SK-N-SH treated with all-trans-retinoic acid at 6 μM for 48 hours (cell line): ENCODE measurements around the gene SLC13A4.

Source experiments
- ATAC-seq: fragments of 200-7000 bp; cut with Tn5 transposase; 3 replicates; pipeline ENCODE4 v1.9.1; 2020; ENCODE audit warnings: mild to moderate bottlenecking, moderate library complexity
- ARNTL ChIP-seq: fragments of 450-650 bp; formaldehyde crosslinking; IDR thresholded peaks from 2 replicates; pipeline ENCODE4 v1.5.0; 2020; ENCODE audit warnings: low read depth, mild to moderate bottlenecking, moderate library complexity, borderline replicate concordance
- BACH2 ChIP-seq: fragments of 250-450 bp; sonication (Bioruptor Pico); IDR thresholded peaks from 2 replicates; pipeline ENCODE4 v1.9.0; 2021; ENCODE audit warnings: mild to moderate bottlenecking, borderline replicate concordance
- CREB5 ChIP-seq: fragments of 250-450 bp; sonication (Bioruptor Pico); IDR thresholded peaks from 2 replicates; pipeline ENCODE4 v1.5.1; 2020; ENCODE audit warnings: low read depth, mild to moderate bottlenecking, moderate library complexity
- CSDC2 ChIP-seq: fragments of 250-450 bp; sonication (Bioruptor Pico); IDR thresholded peaks from 2 replicates; pipeline ENCODE4 v1.5.0; 2020; ENCODE audit warnings: mild to moderate bottlenecking, moderate library complexity
- CSRNP3 ChIP-seq: fragments of 250-450 bp; sonication (Bioruptor Pico); IDR thresholded peaks from 2 replicates; pipeline ENCODE4 v1.5.1; 2021; ENCODE audit warnings: mild to moderate bottlenecking, moderate library complexity
- GLIS3 ChIP-seq: fragments of 250-450 bp; sonication (Bioruptor Pico); IDR thresholded peaks from 2 replicates; pipeline ENCODE4 v1.5.0; 2020; ENCODE audit warnings: mild to moderate bottlenecking, moderate library complexity
- ISL1 ChIP-seq: fragments of 250-450 bp; sonication (Bioruptor Pico); IDR thresholded peaks from 2 replicates; pipeline ENCODE4 v2.1.2; 2022; ENCODE audit warnings: mild to moderate bottlenecking, moderate library complexity
- OSR1 ChIP-seq: fragments of 250-450 bp; sonication (Bioruptor Pico); IDR thresholded peaks from 2 replicates; pipeline ENCODE4 v1.8.0; 2022; ENCODE audit warnings: moderate library complexity, mild to moderate bottlenecking, inconsistent platforms
- PPARA ChIP-seq: fragments of 250-450 bp; sonication (Bioruptor Pico); IDR thresholded peaks from 2 replicates; pipeline ENCODE4 v1.5.0; 2020; ENCODE audit warnings: mild to moderate bottlenecking, borderline replicate concordance
- RARB ChIP-seq: fragments of 250-450 bp; sonication (Bioruptor Pico); IDR thresholded peaks from 2 replicates; pipeline ENCODE4 v1.8.0; 2021; ENCODE audit warnings: mild to moderate bottlenecking, moderate library complexity
- SNAI2 ChIP-seq: fragments of 250-450 bp; sonication (Bioruptor Pico); IDR thresholded peaks from 2 replicates; pipeline ENCODE4 v1.5.0; 2020; ENCODE audit warnings: mild to moderate bottlenecking, moderate library complexity
- TCF4 ChIP-seq: fragments of 250-450 bp; sonication (Bioruptor Pico); IDR thresholded peaks from 2 replicates; pipeline ENCODE4 v1.8.0; 2021; ENCODE audit warnings: mild to moderate bottlenecking, moderate library complexity, borderline replicate concordance
- TSHZ2 ChIP-seq: fragments of 250-450 bp; sonication (Bioruptor Pico); IDR thresholded peaks from 2 replicates; pipeline ENCODE4 v1.5.0; 2020; ENCODE audit warnings: mild to moderate bottlenecking, moderate library complexity
- ZC3H10 ChIP-seq: fragments of 250-450 bp; sonication (Bioruptor Pico); IDR thresholded peaks from 2 replicates; pipeline ENCODE4 v1.5.1; 2021; ENCODE audit warnings: mild to moderate bottlenecking, moderate library complexity
- ZFP3 ChIP-seq: fragments of 250-450 bp; sonication (Bioruptor Pico); IDR thresholded peaks from 2 replicates; pipeline ENCODE4 v1.5.0; 2020; ENCODE audit warnings: mild to moderate bottlenecking, moderate library complexity
- ZFP30 ChIP-seq: fragments of 450-650 bp; formaldehyde crosslinking; IDR thresholded peaks from 2 replicates; pipeline ENCODE4 v1.5.0; 2022; ENCODE audit warnings: mild to moderate bottlenecking, moderate library complexity
- ZNF565 ChIP-seq: fragments of 450-650 bp; formaldehyde crosslinking; conservative IDR thresholded peaks from 2 replicates; pipeline ENCODE4 v1.5.0; 2020; ENCODE audit warnings: low read depth, mild to moderate bottlenecking, moderate library complexity
- ZNF70 ChIP-seq: fragments of 450-650 bp; formaldehyde crosslinking; IDR thresholded peaks from 2 replicates; pipeline ENCODE4 v1.5.0; 2020; ENCODE audit warnings: mild to moderate bottlenecking, moderate library complexity
- TF ChIP-seq, protein P1 (sequence below): fragments of 250-450 bp; sonication (Bioruptor Pico); IDR thresholded peaks from 2 replicates; pipeline ENCODE4 v1.8.0; 2021; ENCODE audit warnings: low read depth, mild to moderate bottlenecking, moderate library complexity, borderline replicate concordance

The SLC13A4 gene

GRCh38 chr7:135685306-135686084, 42.5 kb downstream of the SLC13A4 start (continued):
- TF ChIP-seq TSHZ2 (CRISPR knock-in tag) (no peak), ISL1 (no peak), ZNF565 (no peak), RARB (CRISPR knock-in tag) (no peak), ZFP3 (CRISPR knock-in tag) (no peak), TCF4 (CRISPR knock-in tag) (no peak)
- TF ChIP-seq, protein P1, sequence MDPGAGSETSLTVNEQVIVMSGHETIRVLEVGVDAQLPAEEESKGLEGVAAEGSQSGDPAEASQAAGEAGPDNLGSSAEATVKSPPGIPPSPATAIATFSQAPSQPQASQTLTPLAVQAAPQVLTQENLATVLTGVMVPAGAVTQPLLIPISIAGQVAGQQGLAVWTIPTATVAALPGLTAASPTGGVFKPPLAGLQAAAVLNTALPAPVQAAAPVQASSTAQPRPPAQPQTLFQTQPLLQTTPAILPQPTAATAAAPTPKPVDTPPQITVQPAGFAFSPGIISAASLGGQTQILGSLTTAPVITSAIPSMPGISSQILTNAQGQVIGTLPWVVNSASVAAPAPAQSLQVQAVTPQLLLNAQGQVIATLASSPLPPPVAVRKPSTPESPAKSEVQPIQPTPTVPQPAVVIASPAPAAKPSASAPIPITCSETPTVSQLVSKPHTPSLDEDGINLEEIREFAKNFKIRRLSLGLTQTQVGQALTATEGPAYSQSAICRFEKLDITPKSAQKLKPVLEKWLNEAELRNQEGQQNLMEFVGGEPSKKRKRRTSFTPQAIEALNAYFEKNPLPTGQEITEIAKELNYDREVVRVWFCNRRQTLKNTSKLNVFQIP, result no peak

DNA sequence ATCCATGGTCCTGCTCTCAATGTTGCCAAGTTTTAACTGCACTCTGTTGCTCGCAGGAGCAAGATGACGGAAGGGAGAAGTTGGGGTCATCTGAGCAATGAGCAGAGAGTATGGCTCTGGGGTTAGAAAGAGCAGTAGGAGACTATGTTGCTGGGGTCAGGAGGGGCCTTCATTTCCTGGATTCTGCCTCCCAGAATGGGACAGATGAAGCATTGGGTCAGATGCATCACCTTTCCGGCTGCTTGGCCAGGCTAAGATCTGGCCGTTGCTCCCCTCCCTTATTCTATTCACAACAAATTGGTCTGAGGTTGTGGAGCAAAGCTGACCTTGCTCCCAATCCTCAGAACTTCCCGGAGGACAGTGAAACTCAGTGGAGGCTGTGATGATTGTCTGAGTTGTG, 43.3 kb downstream of the SLC13A4 start:
- TF ChIP-seq GLIS3 (CRISPR knock-in tag) (no peak), PPARA (CRISPR knock-in tag) (no peak), ZNF565 (no peak), SNAI2 (CRISPR knock-in tag) (no peak), RARB (CRISPR knock-in tag) (no peak), TSHZ2 (CRISPR knock-in tag) (no peak)
- ATAC-seq, result peak; percentile 3; the same call in 1 of the 3 replicates

DNA sequence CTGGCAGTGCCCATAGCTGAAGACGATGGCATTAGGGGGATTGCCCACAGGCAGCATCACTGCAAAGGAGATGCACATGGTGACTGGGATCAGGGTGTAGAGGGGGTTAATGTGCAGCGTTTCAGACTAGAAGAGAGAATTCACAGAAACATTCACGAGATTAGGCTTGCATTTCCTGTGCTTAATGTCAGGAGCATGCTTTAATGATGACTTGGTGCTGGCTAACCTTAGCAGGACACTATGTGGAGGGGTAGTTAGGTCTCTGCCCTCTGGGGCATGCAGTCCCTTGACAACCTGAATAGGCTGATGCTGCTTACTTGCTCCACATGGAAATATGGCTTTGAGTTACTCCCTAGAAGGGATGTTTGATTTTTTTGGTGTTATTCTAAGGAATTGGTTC, 43.9 kb downstream of the SLC13A4 start:
- ATAC-seq, result peak; percentile 82
- TF ChIP-seq ZFP30 (CRISPR knock-in tag) (no peak), GLIS3 (CRISPR knock-in tag) (0 out of 2 replicates have a peak, but pooled peaks have one; percentile 17)

DNA sequence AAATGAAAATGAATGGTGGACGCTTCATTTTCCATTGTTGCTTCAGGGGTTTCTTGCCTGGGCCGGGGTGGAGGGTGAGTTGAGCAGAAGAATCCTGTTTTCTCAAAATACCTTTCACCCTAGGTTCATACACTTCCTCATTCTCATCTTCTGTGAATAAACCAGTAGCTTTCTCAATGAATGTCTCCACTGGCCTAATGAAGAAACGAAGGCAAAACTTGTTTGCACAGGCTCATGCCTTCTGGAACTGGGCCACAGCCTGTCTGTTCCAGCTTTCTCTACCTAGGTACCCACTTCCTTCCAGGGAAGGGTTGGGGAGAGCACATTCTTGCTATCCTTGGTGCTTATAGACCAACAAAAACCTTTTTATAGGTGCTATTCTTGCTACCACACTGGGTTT, 44.4 kb downstream of the SLC13A4 start:
- no peak for ATAC-seq
- TF ChIP-seq, protein P1, result no peak
- TF ChIP-seq ZFP3 (CRISPR knock-in tag) (no peak), GLIS3 (CRISPR knock-in tag) (no peak), BACH2 (CRISPR knock-in tag) (no peak), ZNF70 (CRISPR knock-in tag) (no peak)
- TF ChIP-seq, all 23 proteins: peak for 0

GRCh38 chr7:135682191-135682590, 45.8 kb downstream of the SLC13A4 start:
- TF ChIP-seq CSDC2 (no peak), ISL1 (no peak), BACH2 (CRISPR knock-in tag) (no peak), ZC3H10 (CRISPR knock-in tag) (no peak), CREB5 (CRISPR knock-in tag) (no peak), ARNTL (CRISPR knock-in tag) (no peak), OSR1 (CRISPR knock-in tag) (no peak), CSRNP3 (CRISPR knock-in tag) (no peak)
- ATAC-seq, result no peak
